GM19455 (cell line): ENCODE measurements around the gene GALNT18.

Experiments used
- ATAC-seq: cut with Tn5 transposase; IDR thresholded peaks from one replicate; pipeline ENCODE4 v1.9.1; 2021; ENCODE audit not compliant: unreplicated experiment

Gene GALNT18

GRCh38 chr11:11568651-11569229 lies 53.1 kb downstream of the GALNT18 start:
- ATAC-seq, result no peak

- no peak for ATAC-seq
These were observed 53.7 kb downstream of the GALNT18 start for GRCh38 chr11:11567936-11568650.

- no peak for ATAC-seq
These were observed 56.2 kb downstream of the GALNT18 start for GRCh38 chr11:11565636-11566035.

GRCh38 chr11:11563200-11563975 lies 58.4 kb downstream of the GALNT18 start:
- ATAC-seq, result no peak

- ATAC-seq, result no peak
These were observed 59.8 kb downstream of the GALNT18 start for GRCh38 chr11:11561991-11562390.

GRCh38 chr11:11558826-11559225 lies 63.0 kb downstream of the GALNT18 start:
- no peak for ATAC-seq

GRCh38 chr11:11558396-11558795 lies 63.4 kb downstream of the GALNT18 start:
- no peak for ATAC-seq

- no peak for ATAC-seq
These were observed 66.6 kb downstream of the GALNT18 start for GRCh38 chr11:11555208-11555607.

GRCh38 chr11:11553573-11553972 lies 68.2 kb downstream of the GALNT18 start:
- no peak for ATAC-seq

- ATAC-seq, result no peak
These were observed 69.2 kb downstream of the GALNT18 start for GRCh38 chr11:11552529-11553087.

GRCh38 chr11:11550534-11550933 lies 71.3 kb downstream of the GALNT18 start:
- ATAC-seq, result no peak

- no peak for ATAC-seq
These were observed 76.2 kb downstream of the GALNT18 start for GRCh38 chr11:11545285-11546275.

GRCh38 chr11:11543656-11544055 lies 78.1 kb downstream of the GALNT18 start:
- ATAC-seq, result no peak

- ATAC-seq, result no peak
These were observed 81.6 kb downstream of the GALNT18 start for GRCh38 chr11:11540157-11540556.

- no peak for ATAC-seq
These were observed 83.4 kb downstream of the GALNT18 start for GRCh38 chr11:11538277-11538960.

GRCh38 chr11:11537871-11538270 lies 83.9 kb downstream of the GALNT18 start:
- ATAC-seq, result no peak

- ATAC-seq, result no peak
These were observed 84.4 kb downstream of the GALNT18 start for GRCh38 chr11:11537372-11537771.

GRCh38 chr11:11536650-11537049 lies 85.2 kb downstream of the GALNT18 start:
- ATAC-seq, result no peak

GRCh38 chr11:11535611-11536010 lies 86.2 kb downstream of the GALNT18 start:
- ATAC-seq, result no peak

- ATAC-seq, result no peak
These were observed 86.8 kb downstream of the GALNT18 start for GRCh38 chr11:11534981-11535380.
